HG03039 (cell line): Measurements from ENCODE around the gene OSBPL3.
A peak's percentile ranks its signal among the peaks of the same experiment; 100 is the strongest.
"Not testable (repeated sequence)": the region's sequence is repeated elsewhere in the genome, so short reads cannot be mapped to it uniquely, and the experiment has no call there.

ENCODE experiments used
- ATAC-seq: cut with Tn5 transposase; IDR thresholded peaks from one replicate; pipeline ENCODE4 v1.9.1; 2021; ENCODE audit warnings: mild to moderate bottlenecking, moderate library complexity; ENCODE audit not compliant: unreplicated experiment

OSBPL3 gene

GRCh38 chr7:24979863-24980533 lies at the start of gene OSBPL3:
TSS of gene OSBPL3 (minus strand) at chr7:24980178. CDS start at chr7:24892472, 87,706 bp downstream.
- peak; percentile 73 for ATAC-seq

- no peak for ATAC-seq
Measured at GRCh38 chr7:25029075-25029474, 49.1 kb upstream of the OSBPL3 start.

DNA sequence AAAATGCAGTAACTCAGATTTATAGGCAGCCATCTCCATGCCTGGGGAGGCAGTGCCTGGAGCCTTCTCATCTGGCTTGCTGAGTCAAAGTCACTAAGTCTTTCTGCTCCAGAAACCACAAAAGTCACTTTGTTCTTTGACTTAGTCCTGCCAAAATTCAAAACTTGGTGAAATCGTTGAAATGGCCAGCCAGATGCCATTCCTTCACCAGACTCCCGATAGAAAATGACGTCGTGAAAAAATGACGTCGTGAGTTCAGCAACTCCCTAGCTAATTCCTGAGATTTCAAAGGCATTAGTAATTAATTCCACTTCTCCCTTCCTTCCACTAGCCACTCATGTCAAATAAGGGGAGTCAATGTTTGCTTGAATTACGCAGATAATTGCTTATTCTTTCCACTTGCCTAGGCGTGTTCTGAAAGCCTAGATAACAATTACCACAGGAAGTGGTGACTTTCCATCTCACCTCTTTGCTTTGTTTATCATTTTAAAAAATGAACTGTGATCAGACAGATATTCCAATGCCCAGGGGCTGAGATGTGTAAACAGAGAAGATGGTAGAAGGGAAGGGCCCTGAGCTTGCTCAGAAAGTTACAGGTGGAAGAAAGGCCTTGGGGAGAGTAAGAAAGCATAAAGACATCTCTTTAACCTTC lies 48.5 kb upstream of the OSBPL3 start:
- ATAC-seq: no peak

GRCh38 chr7:25026156-25026555 lies 46.2 kb upstream of the OSBPL3 start:
- no peak for ATAC-seq

DNA sequence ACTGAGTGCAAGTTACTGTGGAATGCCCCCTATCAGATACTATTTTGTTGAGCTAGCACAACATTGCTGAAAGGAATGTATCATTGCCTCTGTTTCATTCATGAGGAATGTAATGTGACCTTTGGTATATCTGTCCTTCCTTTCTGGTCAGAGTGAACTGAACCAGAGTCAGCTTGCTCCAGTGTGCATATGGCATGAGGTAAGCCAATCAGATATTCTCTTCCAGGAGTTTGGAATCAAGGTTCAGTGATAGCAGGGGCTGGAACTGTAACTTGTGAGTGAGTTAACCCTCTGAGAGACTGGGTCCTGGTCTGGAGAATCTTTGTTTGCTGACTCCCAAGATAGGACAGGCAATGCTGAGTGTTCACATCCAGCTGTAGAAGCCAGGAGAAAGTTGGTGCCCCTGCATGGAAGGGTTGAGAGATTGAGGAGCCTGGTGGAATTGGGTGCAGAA lies 45.3 kb upstream of the OSBPL3 start:
- ATAC-seq: no peak

- ATAC-seq: no peak
Measured at GRCh38 chr7:25024066-25024465, 44.1 kb upstream of the OSBPL3 start.

GRCh38 chr7:25017671-25018070 lies 37.7 kb upstream of the OSBPL3 start:
- not testable (repeated sequence) for ATAC-seq

- ATAC-seq: no peak
Measured at GRCh38 chr7:25014756-25015155, 34.8 kb upstream of the OSBPL3 start.

DNA sequence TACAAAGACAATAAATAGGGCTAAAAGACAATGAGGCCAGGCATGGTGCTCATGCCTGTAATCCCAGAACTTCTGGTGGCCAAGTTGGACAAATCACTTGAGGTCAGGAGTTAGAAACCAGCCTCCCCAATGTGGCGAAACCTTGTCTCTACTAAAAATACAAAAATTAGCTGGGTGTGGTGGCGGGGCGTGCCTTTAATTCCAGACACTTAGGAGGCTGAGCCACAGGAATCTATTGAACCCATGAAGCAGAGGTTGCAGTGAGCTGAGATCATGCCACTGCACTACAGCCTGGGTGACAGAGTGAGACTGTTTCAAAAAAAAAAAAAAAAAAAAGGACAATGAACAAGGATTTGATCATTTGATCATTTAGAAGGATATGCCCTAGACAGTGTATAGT lies 32.7 kb upstream of the OSBPL3 start:
- not testable (repeated sequence) for ATAC-seq

DNA sequence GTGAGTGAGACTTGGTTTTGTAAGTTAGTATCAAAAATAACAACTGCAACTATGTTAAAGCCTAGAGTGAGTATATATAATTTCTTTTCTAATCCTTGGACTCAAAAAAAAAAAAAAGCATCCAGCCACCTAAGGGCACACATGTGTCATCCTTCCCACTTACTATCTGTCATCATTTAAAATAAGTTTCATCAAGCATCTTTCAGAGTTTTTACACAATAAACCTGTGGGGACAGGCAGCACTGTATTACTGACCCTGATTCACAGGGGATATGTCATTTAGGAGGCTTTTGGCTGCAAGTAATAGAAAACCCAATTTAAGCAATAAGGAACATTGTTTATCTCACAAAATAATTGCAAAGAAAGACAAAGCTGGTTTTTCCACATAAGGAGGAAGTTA lies 32.3 kb upstream of the OSBPL3 start:
- no peak for ATAC-seq

- no peak for ATAC-seq
Measured at GRCh38 chr7:25009257-25009656, 29.3 kb upstream of the OSBPL3 start.

DNA sequence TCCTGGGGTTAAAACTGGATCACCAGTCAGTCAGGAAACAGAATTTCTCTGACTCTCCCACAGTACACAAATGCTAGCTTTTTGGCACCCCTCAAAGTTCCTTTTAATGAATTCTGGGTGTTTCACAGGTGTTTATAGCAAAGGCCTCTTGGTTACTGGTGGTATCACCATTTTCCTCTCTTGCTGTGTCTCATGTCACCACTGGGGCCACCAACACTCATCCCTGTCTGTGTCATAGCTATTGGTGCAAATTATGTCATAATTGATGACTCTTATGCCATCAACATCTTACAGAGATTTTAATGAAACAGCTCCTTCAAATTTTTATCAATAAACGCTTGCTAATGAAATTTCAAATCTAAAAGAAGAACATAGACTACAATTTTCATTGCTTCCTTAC lies 27.7 kb upstream of the OSBPL3 start:
- ATAC-seq: no peak

DNA sequence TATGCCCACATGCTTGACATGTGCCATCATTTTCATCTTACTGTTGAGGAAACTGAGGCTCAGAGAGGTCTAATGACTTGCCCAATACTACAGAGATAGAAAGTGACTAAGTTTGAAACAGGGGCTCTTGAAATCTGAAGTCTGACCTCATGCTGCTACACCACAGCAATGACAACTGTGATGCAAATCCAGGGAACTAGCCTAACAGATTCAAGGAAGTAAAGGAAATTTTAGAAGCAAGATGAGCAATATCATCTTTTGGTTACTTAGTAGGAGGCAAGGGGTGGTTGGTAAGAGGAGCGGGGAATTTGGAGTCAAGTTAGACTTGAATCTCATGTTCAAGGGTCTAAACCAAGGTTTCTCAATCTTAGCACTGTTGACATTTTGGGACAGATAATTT lies 26.3 kb upstream of the OSBPL3 start:
- ATAC-seq: no peak

- ATAC-seq: no peak
Measured at GRCh38 chr7:25005658-25006057, 25.7 kb upstream of the OSBPL3 start.

GRCh38 chr7:25002786-25003185 lies 22.8 kb upstream of the OSBPL3 start:
- ATAC-seq: no peak

GRCh38 chr7:24995466-24995865 lies 15.5 kb upstream of the OSBPL3 start:
- ATAC-seq: no peak

DNA sequence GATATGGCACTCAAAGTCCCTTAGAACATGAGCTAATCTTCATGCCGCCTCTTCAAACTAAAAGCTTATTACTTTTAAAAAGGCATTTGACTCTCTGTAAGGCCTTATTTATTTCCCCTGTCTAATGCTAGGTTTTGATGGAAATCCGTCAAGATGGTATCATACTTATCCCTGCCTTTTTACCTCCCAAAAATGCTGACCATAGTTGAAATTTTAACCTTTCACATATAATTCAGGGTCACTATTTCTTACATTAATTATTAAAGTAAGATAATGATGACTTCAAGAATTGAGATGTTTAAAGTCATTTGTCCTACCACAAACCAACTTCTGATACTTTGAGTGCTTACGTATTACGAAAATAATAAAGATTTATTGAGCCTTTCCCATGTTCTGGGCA lies 12.3 kb upstream of the OSBPL3 start:
- ATAC-seq: no peak

GRCh38 chr7:24991353-24991752 lies 11.4 kb upstream of the OSBPL3 start:
- ATAC-seq: no peak

GRCh38 chr7:24987331-24987842 lies 7.4 kb upstream of the OSBPL3 start:
- no peak for ATAC-seq

- no peak for ATAC-seq
Measured at GRCh38 chr7:24982917-24983316, 2.9 kb upstream of the OSBPL3 start.

GRCh38 chr7:24981171-24981951 lies 1.4 kb upstream of the OSBPL3 start:
- ATAC-seq: no peak
